Measurements from ENCODE around the gene UBE2D3. TPM values are rescaled to one million over a fixed set of nuclear protein-coding genes. Genes with fewer than 3 reads are reported as not detected.

Gene UBE2D3
- total RNA-seq, 1 experiment from 2014 or later, result 191 TPM

- no peak overlapping the region for H3K27ac ChIP-seq (ENCODE audit: low read length)
- no peaks in the 10 kb centered on the region for H3K36me3 ChIP-seq (ENCODE audit: control insufficient read depth, insufficient read depth, low read length)
- ATAC-seq (no peak), DNase-seq (ENCODE audit: low read depth, low spot score) (no peak)
- no peaks in the 10 kb centered on the region for H3K4me1 ChIP-seq (ENCODE audit: control insufficient read depth, insufficient read depth, low read length)
- H3K27me3 ChIP-seq (ENCODE audit: control insufficient read depth, insufficient read depth, low read length), result no peaks in the 10 kb centered on the region
- POLR2A ChIA-PET, result no interaction called here
- BruUV-seq (replicated peaks), result no TSS peak
- H3K4me3 ChIP-seq (ENCODE audit: low read depth in 2 of 2, low read length in 2 of 2), result no peak overlapping the region
- TF ChIP-seq REST (IDR thresholded peaks at IDR 0.05; ENCODE audit: insufficient read depth in 1 of 2, low read depth in 2 of 2, low read length in 1 of 2) (no peak), POLR2AphosphoS5 (IDR thresholded peaks at IDR 0.05; ENCODE audit: low read depth, low read length) (no peak), TCF7L2 (IDR thresholded peaks at IDR 0.05; ENCODE audit: low read depth, low read length) (no peak), SIN3A (IDR thresholded peaks at IDR 0.05; ENCODE audit: borderline replicate concordance, insufficient read depth, low read depth, low read length) (no peak), CTCF (IDR thresholded peaks at IDR 0.05) (no peak)
- CTCF ChIA-PET, result no interaction called here
- intact Hi-C loops (cut with micrococcal nuclease; ENCODE audit: unreplicated experiment) (no loop called here), in situ Hi-C loops (cut with HindIII; ENCODE audit: low pct_unique_long_range_greater_than_20kb, low sequenced_read_pairs) (no loop called here)
- H3K9me3 ChIP-seq (ENCODE audit: control insufficient read depth, insufficient read depth, low read depth, low read length), result no peaks in the 10 kb centered on the region
Observed at GRCh38 chr4:102787096-102787881, 40.1 kb downstream of the UBE2D3 start.

GRCh38 chr4:102786279-102786678, 41.1 kb downstream of the UBE2D3 start:
- intact Hi-C loops (cut with micrococcal nuclease; ENCODE audit: unreplicated experiment), result no loop called here
- no peak overlapping the region for H3K4me3 ChIP-seq (ENCODE audit: low read depth in 2 of 2, low read length in 2 of 2)

More at GRCh38 chr4:102786279-102786678, 41.1 kb downstream of the UBE2D3 start:
- Histone ChIP-seq H3K27ac (ENCODE audit: low read length) (no peak overlapping the region), H3K27me3 (ENCODE audit: control insufficient read depth, insufficient read depth, low read length) (no peaks in the 10 kb centered on the region), H3K9me3 (ENCODE audit: control insufficient read depth, insufficient read depth, low read depth, low read length) (no peaks in the 10 kb centered on the region), H3K4me1 (ENCODE audit: control insufficient read depth, insufficient read depth, low read length) (no peaks in the 10 kb centered on the region), H3K36me3 (ENCODE audit: control insufficient read depth, insufficient read depth, low read length) (no peaks in the 10 kb centered on the region)
- CTCF ChIA-PET, result no interaction called here
- no peak for ATAC-seq
- no TSS peak for BruUV-seq (replicated peaks)
- no peak for DNase-seq (ENCODE audit: low read depth, low spot score)
- in situ Hi-C loops (cut with HindIII; ENCODE audit: low pct_unique_long_range_greater_than_20kb, low sequenced_read_pairs), result no loop called here
- POLR2A ChIA-PET, result no interaction called here
- TF ChIP-seq CTCF (IDR thresholded peaks at IDR 0.05) (no peak), REST (IDR thresholded peaks at IDR 0.05; ENCODE audit: insufficient read depth in 1 of 2, low read depth in 2 of 2, low read length in 1 of 2) (no peak), POLR2AphosphoS5 (IDR thresholded peaks at IDR 0.05; ENCODE audit: low read depth, low read length) (no peak), TCF7L2 (IDR thresholded peaks at IDR 0.05; ENCODE audit: low read depth, low read length) (no peak)
